Endothelial cell (in vitro differentiated cells): ENCODE results near the gene AKR1C2. TPM values are rescaled to one million over a fixed set of nuclear protein-coding genes. Genes with fewer than 3 reads are reported as not detected.
"Not testable (repeated sequence)": the region's sequence is repeated elsewhere in the genome, so short reads cannot be mapped to it uniquely, and the experiment has no call there.

Experiments used
- DNase-seq: peaks from one replicate; pipeline ENCODE4 v3.0.0; 2021; ENCODE audit warnings: low spot score
- H3K27ac Mint-ChIP-seq: one replicate; pipeline ENCODE4 v1.8.0; 2021; ENCODE audit warnings: mixed read lengths, inconsistent platforms; ENCODE audit not compliant: unreplicated experiment
- H3K27me3 Mint-ChIP-seq: one replicate; pipeline ENCODE4 v1.8.0; 2021; ENCODE audit warnings: mild to moderate bottlenecking, moderate library complexity, mixed read lengths, inconsistent platforms; ENCODE audit not compliant: unreplicated experiment
- H3K36me3 Mint-ChIP-seq: one replicate; pipeline ENCODE4 v1.8.0; 2021; ENCODE audit warnings: mild to moderate bottlenecking, low read depth, mixed read lengths, inconsistent platforms; ENCODE audit not compliant: unreplicated experiment
- H3K4me1 Mint-ChIP-seq: one replicate; pipeline ENCODE4 v1.8.0; 2021; ENCODE audit warnings: mild to moderate bottlenecking, mixed read lengths, inconsistent platforms; ENCODE audit not compliant: unreplicated experiment
- H3K4me3 Mint-ChIP-seq: one replicate; pipeline ENCODE4 v1.8.0; 2021; ENCODE audit warnings: mild to moderate bottlenecking, mixed read lengths, inconsistent platforms; ENCODE audit not compliant: unreplicated experiment
- H3K9me3 Mint-ChIP-seq: one replicate; pipeline ENCODE4 v1.8.0; 2021; ENCODE audit warnings: mixed read lengths, inconsistent platforms; ENCODE audit not compliant: unreplicated experiment
- total RNA-seq: library from RNA; stranded (reverse); fragmentation: NEBNext Ultra II Directional; extraction: Animal tissue kit (Norgen Biotek cat#: 25700); gene quantifications from one replicate; pipeline ENCODE4 v1.2.1, GENCODE V29; 2021; ENCODE audit not compliant: unreplicated experiment

Gene AKR1C2
- total RNA-seq, 1 donor from 2014 or later: not detected

GRCh38 chr10:4969289-4969688, 34.4 kb downstream of the AKR1C2 start:
- not testable (repeated sequence) for H3K9me3 Mint-ChIP-seq, H3K4me3 Mint-ChIP-seq, DNase-seq, H3K27me3 Mint-ChIP-seq, H3K36me3 Mint-ChIP-seq, H3K4me1 Mint-ChIP-seq, H3K27ac Mint-ChIP-seq

DNA sequence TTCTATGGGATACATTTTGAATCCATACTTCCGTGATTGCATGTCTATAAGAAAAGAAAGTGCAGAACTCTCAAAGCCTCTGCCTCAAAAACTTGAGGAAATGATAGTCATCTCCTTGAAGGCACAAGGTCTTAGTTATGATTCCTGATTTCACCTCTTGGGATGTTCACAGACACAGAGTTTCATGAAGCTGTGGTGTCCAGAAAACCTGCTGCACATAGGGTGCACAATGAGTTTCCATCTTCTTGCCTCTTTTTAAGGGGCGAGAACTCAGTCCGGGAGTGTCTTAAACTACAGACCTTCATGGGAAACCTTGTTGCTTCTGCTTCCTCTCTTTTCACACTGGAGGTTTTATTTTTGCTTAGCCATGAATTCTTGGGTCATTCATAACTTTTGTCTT, 36.5 kb downstream of the AKR1C2 start:
- H3K27ac Mint-ChIP-seq, H3K9me3 Mint-ChIP-seq, H3K36me3 Mint-ChIP-seq, H3K4me3 Mint-ChIP-seq, DNase-seq, H3K27me3 Mint-ChIP-seq, H3K4me1 Mint-ChIP-seq: not testable (repeated sequence)

DNA sequence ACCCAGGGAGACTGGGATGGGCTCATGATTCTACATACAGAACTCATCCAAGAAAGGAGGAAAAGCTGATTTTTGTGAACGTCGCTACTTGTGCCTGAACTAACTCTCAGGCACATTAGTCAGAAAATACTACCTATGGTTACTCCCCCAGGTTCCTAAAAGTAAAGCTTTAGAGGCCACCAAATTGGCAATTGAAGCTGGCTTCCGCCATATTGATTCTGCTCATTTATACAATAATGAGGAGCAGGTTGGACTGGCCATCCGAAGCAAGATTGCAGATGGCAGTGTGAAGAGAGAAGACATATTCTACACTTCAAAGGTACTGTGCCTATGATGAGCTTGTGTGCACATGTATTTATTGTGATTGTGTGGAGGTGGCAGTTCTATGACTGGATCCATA, 37.9 kb downstream of the AKR1C2 start:
- not testable (repeated sequence) for H3K27me3 Mint-ChIP-seq, H3K27ac Mint-ChIP-seq, H3K4me1 Mint-ChIP-seq, H3K9me3 Mint-ChIP-seq, DNase-seq, H3K36me3 Mint-ChIP-seq, H3K4me3 Mint-ChIP-seq

DNA sequence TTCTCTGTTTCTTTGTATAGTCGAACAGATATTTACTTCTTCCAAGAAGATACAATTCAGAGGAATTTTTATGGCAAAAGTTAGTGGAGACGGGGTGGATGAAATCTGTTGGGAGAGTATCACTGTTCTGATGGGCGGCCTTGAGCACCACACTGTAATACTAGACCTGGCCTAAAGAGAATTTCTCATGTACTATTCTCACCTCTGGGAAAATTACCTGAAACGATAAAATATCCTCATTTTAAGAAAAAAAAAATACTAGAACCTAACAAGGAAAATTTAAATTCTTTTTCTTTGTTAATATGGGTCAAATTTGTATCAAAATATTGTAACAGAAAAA, 39.9 kb downstream of the AKR1C2 start:
- not testable (repeated sequence) for H3K36me3 Mint-ChIP-seq, H3K27ac Mint-ChIP-seq, H3K9me3 Mint-ChIP-seq, DNase-seq, H3K27me3 Mint-ChIP-seq, H3K4me1 Mint-ChIP-seq, H3K4me3 Mint-ChIP-seq

GRCh38 chr10:4962876-4963814, 40.5 kb downstream of the AKR1C2 start, which contains the start of gene AKR1C1:
Gene AKR1C1, plus strand, starts transcription at chr10:4963415. Its CDS starts 30 bp downstream, at chr10:4963445.
- H3K27me3 Mint-ChIP-seq, DNase-seq, H3K27ac Mint-ChIP-seq, H3K4me3 Mint-ChIP-seq, H3K4me1 Mint-ChIP-seq, H3K9me3 Mint-ChIP-seq, H3K36me3 Mint-ChIP-seq: not testable (repeated sequence)

DNA sequence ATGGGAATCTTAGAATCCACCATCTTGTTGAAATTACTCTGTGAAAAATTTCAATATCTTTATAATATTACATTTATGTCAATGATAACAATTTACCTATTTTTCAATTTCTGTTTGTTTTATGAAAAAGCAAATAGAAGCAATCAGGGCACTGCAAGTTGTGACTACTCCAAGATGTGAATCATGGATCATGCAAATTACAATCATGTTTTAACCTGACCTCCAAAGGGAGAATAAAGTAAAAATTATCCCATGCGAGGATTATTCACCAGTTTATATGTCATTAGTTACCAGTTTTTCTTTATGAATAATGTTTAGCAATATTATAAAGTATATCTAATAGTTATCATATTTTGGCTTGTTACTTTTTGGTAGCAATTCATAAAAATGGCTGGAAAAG, 41.3 kb downstream of the AKR1C2 start:
- H3K27me3 Mint-ChIP-seq, H3K27ac Mint-ChIP-seq, H3K4me1 Mint-ChIP-seq, DNase-seq, H3K4me3 Mint-ChIP-seq, H3K36me3 Mint-ChIP-seq, H3K9me3 Mint-ChIP-seq: not testable (repeated sequence)

DNA sequence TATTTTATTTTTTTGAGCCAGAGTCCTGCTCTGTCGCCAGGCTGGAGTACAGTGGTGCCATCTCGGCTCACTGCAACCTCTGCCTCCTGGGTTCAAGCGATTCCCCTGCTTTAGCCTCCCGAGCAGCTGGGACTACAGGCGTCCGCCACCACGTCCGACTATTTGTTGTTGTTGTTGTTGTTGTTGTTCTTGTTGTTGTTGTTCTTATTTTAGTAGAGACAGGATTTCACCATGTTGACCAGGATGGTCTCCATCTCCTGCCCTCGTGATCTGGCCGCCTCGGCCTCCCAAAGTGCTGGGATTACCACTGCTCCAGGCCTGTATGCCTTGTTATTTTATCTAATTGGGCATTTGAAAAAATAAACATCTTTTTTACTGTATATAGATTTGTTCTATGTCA, 42.1 kb downstream of the AKR1C2 start:
- H3K4me1 Mint-ChIP-seq, H3K9me3 Mint-ChIP-seq, DNase-seq, H3K27ac Mint-ChIP-seq, H3K36me3 Mint-ChIP-seq, H3K27me3 Mint-ChIP-seq, H3K4me3 Mint-ChIP-seq: not testable (repeated sequence)

DNA sequence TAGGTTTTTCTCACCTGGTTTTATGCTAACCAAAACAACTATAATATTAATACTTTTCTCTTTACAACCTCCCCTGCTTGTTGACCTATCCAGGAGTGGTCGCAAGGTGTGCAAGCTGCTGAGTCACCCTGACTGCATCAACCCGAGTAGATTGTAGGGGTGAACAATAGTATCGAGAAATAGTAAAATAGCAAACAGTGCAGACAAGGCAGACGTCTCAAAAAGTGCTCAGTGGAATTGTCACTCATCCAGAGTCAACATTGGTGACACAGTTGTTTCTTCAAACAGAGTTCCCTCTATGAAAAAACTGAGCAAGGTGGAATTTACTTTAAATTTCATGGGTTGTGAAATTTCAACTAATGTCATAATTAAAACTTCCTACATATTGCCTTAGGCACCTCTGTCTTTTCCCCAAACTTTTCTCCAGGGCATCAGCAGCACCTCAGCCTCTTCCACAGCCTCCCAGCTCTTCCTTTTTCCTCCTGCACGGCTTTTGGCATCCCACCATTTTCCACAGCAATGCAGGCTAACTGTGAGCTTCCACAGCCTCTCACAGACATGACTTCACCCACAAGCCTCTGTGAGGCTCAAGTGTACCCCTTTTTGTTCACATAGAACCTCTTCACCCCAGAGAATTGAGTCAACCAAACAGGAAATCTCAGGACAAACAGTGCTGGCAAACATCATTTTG, 46.6 kb downstream of the AKR1C2 start:
- DNase-seq, H3K9me3 Mint-ChIP-seq, H3K36me3 Mint-ChIP-seq, H3K27ac Mint-ChIP-seq, H3K27me3 Mint-ChIP-seq, H3K4me1 Mint-ChIP-seq, H3K4me3 Mint-ChIP-seq: not testable (repeated sequence)

DNA sequence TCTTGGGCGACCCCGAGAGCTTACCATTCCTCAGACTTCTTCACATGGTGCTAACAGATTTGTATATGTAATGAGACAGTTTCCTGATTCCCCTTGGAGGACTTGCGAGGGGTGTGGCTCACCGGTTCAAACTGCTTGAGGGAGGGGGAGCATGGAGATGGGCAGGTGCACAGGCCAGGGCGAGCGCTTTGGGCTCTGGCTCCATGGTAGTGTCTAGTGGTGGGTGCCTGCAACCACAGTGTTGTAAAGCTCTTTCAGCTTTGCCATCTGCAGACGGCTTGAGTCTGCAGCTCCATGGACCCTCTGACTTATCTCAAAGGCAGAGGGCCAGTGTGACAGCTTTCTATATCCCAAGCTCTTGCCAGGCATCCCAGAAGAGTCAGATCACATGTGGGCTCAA, 47.6 kb downstream of the AKR1C2 start:
- not testable (repeated sequence) for H3K27ac Mint-ChIP-seq, DNase-seq, H3K27me3 Mint-ChIP-seq, H3K9me3 Mint-ChIP-seq, H3K4me3 Mint-ChIP-seq, H3K36me3 Mint-ChIP-seq, H3K4me1 Mint-ChIP-seq
